GM12873 (cell line): ENCODE data around the gene EEIG2.

Source experiments
- CTCF ChIP-seq: IDR thresholded peaks from 2 replicates; pipeline ENCODE4 v1.5.1; 2012; ENCODE audit warnings: low read depth, mild to moderate bottlenecking, moderate library complexity, low read length, control low read depth; ENCODE audit not compliant: insufficient read depth; ENCODE audit errors: missing control alignments

Gene EEIG2

DNA sequence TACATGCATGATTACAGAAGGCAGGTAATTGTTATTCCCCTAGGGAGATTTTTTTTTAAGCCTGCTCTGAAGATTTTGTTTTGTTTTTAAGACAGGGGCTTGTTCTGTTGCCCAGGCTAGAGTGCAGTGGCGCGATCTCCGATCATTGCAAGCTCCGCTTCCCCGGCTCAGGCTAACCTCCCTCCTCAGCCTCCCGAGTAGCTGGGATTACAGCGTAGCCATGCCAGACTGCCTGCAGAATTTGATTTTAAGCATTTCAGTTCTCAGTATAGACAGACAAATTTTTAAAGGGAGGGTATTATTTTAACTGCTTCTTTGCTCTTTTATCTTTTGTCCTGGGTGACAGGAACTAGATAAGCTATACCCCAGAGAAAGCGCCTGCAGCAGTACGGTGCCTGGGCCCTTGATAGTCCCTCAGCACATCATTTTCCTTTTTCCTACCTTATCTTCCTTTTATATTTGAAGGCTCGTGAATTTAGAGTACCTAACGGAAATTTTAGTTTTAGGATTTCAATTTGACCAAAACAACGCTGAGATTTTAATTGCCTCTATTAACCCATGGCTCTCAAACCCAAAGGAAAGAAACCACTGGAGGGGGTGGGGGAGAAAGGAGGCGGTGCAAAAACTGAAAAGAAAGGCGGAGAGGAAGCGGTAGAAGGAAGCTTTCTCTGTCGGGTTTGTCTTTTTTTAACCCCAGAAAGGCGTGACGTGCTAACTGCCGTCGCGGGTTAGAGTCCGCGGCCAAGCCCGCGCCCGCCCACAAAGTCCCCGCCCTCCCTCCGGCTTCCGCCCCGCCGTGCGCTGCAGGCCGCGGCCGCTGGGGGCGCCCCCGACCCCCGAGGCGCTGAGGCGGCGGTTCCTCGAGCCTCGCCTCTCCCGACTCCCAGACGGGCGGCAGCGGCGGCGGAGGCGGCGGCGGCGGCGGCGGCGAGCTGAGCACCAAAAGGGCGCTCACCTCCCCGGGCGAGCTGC, at the start of gene EEIG2:
Gene EEIG2, plus strand, starts transcription at position 886 of the 972 bp plus-strand sequence. CDS start 329 bp downstream, outside the sequence.
- peak; percentile 63 for TF ChIP-seq CTCF

DNA sequence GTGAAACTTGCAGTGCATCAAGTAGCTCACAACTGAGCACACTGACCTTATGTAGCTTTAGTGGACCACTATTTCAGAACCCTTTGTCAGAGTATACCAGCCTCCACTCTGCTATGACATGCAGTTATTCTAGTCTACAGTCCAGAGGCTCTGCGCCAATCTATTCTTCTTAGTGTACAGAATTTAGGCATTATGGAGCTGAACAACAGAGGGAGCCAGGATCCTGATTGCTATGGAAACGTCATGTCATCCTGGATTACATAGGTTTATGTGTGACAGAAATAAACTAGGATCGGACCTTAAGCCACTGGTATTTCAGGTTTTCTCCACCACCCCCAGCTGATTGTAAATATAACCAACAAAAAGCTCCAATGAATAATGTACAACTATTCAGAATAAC, 48.1 kb upstream of the EEIG2 start:
- TF ChIP-seq CTCF, result no peak

- peak; percentile 71 for TF ChIP-seq CTCF
Measured at GRCh38 chr1:108512239-108513043, 47.5 kb upstream of the EEIG2 start.

DNA sequence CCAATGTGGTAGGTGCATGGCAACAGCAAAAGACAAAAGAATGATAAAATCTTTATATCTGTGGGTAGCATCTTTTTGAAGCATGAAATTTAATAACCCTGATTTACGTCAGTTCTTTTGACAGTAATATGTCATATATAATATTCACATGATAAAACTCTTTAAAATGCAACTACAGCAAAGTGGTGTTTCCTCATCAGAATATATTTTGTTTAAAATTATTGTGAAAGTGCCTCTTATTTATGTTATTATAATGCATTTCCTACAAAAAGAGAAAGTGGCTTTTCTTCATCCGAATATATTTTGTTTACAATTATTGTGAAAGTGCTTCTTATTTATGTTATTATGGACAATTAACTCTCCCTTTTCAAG, 46.9 kb upstream of the EEIG2 start:
- no peak for TF ChIP-seq CTCF

DNA sequence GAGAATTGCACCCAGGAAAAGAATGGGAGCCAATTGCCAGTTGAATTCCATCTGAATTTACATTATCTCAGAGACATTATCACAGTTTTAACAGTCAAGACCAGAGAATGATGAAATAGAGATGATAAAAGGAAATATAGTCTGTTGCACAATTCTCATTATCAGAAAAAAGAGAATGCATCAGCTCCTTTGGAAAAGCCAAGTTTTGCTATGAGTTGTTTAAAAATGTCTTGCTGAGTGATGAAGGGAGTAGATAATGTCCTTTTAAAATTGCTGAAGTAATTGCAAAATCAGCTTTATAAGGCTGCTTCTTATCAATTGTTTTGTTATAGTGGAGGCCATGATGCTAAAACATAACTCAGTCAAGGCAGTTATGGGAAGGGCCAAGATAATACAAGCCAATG, 37.9 kb upstream of the EEIG2 start:
- TF ChIP-seq CTCF, result no peak

- no peak for TF ChIP-seq CTCF
Measured at GRCh38 chr1:108523829-108524228, 36.1 kb upstream of the EEIG2 start.

DNA sequence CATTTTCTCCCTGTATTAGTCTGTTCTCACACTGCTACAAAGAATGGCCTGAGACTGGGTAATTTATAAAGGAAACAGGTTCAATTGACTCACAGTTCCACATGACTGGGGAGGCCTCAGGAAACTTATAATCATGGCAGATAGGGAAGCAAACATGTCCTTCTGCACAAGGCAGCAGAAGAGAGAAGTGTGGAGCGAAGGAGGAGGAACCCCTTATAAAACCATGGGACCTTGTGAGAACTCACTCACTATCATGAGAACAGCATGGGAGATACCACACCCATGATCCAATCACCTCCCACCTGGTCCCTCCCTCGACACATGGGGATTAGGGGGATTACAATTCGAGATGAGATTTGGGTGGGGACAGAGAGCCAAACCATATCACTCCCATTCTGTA, 35.2 kb upstream of the EEIG2 start:
- no peak for TF ChIP-seq CTCF
